Dedifferentiated amniotic fluid mesenchymal stem cell (primary cell): ENCODE measurements around the gene KLF2.

Source experiments
- DNase-seq: peaks from one replicate; pipeline ENCODE4 v3.0.0-alpha.2; 2016; ENCODE audit errors: extremely low spot score

Gene KLF2

DNA sequence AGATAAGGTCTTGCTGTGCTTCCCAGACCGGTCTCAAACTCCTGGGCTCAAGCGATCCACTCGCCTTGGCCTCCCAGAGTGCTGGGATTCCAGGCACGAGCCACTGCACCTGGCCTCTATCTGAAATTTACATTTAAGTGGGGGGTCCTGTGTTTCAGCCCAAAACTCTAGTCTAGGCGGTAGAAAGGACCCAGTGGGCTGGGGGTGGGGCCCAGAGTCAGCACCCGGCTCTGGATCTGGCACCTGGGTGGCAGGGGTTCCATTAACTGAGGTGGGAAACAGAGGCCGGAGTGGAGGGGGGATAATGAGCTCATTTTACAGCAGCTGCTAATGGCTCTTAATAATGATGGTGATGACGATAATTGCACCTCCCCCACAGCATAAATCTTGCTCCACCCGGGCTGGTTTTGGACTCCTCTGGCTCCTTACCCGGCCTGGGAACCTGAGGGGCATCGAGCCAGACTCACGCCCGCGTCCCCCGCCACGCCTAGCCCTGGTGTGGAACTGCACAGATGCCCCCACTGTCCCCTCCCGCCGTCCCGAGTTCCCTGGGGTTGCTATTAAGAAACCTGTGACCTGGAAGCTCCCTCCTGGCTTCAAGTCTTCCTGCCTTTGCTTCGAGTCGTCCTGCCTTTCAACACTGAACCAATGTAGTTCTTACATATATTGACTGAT is 17.8 kb upstream of the KLF2 start:
- DNase-seq, result no peak

- DNase-seq, result no peak
Observed at GRCh38 chr19:16308081-16308480, 16.5 kb upstream of the KLF2 start.

DNA sequence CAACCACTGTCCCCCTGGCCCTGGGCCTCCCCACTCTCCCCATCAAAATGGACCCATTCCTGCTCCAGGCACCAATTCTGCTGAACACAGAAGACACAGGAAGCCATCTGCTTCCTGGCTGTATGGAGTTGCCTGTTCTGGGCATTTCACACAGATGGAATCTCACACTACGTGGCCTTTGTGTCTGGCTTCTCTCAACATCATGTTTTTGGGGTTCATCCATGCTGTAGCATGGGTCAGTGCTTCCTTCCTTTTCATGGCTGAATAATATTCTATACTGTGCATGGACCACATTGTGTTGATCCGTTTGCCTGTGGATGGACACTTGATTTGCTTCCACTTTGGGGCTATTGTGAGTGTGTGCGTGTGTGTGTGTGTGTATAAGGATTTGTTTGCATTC is 15.0 kb upstream of the KLF2 start:
- DNase-seq, result no peak

DNA sequence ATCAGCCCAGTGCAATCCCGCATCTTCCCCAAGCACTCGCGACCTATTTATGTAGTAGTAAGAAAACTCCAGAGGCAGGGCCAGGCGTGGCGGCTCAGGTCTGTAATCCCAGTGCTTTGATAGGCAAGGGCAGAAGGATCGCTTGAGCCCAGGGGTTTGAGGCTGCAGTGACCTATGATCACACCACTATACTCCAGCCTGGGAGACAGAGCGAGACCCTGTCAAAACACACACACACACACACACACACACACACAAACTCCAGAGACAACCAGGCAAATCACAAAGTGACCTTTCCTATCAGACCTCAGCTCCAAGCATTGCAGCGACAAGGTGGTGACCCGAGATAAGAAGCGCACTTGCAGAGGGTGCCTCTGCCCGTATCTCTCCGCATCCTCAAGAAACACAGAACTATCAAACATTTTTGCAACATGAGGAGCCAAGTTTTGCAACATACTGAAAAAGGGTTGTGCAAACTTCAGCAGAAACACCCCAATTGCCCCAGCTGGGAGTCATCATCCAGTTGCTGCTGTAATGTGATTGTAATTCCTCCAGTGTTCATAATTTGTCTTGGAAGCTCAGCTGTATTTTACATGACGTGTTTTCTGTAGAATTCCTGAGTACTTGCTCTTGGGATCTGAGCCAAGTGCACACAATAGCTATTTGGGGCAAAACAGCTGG is 8.7 kb upstream of the KLF2 start:
- DNase-seq, result peak; percentile 100

- DNase-seq, result no peak
Observed at GRCh38 chr19:16316506-16316882, 8.1 kb upstream of the KLF2 start.

DNA sequence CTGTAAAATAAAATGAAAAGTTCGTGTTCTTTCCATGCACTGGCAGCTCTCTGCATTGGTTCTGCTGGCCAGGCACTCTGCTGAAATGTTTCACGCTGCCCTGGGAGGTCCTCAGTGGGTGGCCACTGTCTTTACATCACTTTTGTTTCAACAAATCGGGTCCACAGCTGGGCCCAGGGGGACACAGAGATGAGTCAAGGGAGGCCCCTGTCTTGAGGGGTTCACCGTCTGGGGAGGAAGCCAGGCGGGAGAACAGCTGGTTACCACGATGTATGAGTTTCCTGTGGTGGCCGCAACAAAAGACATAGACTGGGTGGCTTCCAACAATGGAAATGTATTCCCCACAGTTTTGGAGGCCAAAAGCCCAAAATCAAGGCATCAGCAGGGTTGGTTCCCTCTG is 5.1 kb upstream of the KLF2 start:
- DNase-seq, result no peak

GRCh38 chr19:16320987-16321386 is 3.6 kb upstream of the KLF2 start:
- no peak for DNase-seq

DNA sequence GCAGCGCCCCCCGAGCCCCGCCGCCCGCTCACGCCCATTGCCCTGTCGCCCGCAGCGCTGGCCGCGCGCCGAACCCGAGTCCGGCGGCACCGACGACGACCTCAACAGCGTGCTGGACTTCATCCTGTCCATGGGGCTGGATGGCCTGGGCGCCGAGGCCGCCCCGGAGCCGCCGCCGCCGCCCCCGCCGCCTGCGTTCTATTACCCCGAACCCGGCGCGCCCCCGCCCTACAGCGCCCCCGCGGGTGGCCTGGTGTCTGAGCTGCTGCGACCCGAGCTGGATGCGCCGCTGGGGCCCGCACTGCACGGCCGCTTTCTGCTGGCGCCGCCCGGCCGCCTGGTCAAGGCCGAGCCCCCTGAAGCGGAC is 518 bp downstream of the KLF2 start:
- no peak for DNase-seq

- DNase-seq, result no peak
Observed at GRCh38 chr19:16325641-16326400, 1.2 kb downstream of the KLF2 start.

- DNase-seq, result no peak
Observed at GRCh38 chr19:16326401-16327168, 2.0 kb downstream of the KLF2 start.

GRCh38 chr19:16327169-16327475 is 2.5 kb downstream of the KLF2 start:
- no peak for DNase-seq

- no peak for DNase-seq
Observed at GRCh38 chr19:16327501-16327900, 2.9 kb downstream of the KLF2 start.

DNA sequence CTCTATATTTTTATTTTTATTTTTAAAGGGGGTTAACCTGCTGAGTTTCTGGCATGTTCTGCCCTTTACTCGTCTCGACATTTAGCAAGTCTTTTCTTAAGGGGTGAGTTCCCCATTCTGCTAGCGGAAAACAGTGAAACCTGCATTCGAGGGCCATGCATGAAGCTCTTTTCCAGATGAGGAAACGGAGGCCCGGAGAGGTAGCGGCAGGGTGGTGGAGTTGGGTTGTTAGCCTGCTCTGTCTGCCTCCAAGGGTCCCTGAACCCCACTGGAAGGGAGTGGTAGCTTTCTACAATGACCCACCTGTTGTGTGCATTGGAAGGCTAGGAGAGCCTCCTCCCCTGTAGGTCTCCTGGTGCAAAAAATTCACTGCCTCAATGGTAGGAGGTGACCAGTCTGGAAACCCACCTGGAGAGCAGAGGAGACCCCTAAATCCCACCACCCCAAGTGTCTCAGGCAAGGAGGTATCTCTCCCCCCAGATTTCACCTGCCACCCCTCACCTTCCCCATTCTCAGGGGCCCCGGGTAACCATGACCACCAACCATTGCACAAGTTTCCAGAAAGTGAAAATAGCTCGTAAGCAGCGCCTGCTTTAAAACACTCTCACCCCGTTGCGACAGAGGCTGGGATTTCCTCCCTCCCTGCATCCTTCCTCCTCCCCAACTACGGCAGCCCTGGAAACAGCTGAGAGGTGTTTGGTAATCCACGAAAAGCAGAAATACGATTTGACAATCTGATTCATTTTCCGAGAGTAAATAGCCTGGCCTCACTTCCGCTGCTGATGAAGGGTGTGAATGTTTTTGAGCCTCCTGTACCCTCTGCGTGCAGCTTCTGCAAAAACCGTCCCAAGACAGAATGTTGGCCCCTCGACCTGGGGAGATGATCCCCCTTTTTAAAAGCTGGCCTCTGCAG is 3.5 kb downstream of the KLF2 start:
- DNase-seq, result no peak

GRCh38 chr19:16328824-16329482 is 4.3 kb downstream of the KLF2 start:
- DNase-seq, result peak; percentile 20

DNA sequence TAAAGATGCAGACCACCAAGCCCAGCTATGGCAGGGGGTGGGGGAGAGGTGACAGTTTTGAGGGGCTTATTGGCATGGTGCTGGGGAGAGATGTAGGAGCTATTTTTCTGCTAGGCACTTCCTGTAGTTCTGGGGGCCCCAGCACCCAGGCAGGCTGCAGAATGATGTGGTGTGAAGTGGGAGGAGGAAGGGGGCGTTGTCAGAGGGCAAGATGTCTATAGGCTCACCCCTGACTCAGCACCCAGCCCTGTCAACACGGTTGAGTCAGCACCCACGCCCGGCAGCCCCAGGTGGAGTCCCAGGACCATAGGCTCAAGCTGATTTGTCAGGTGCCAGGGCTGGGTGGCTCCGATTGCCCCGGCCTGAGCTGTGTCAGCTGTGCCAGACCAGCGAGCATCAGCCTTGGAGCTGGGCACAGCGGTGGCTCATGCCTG is 5.8 kb downstream of the KLF2 start:
- DNase-seq, result peak; percentile 76

- peak; percentile 16 for DNase-seq
Observed at GRCh38 chr19:16330806-16331690, 6.4 kb downstream of the KLF2 start.

- DNase-seq, result no peak
Observed at GRCh38 chr19:16333001-16333586, 8.5 kb downstream of the KLF2 start.

- no peak for DNase-seq
Observed at GRCh38 chr19:16334411-16334810, 9.8 kb downstream of the KLF2 start.

- no peak for DNase-seq
Observed at GRCh38 chr19:16335226-16335625, 10.6 kb downstream of the KLF2 start.
